A549 (cell line): Measurements from ENCODE around the gene ENO3. TPM values are rescaled to one million over a fixed set of nuclear protein-coding genes. Genes with fewer than 3 reads are reported as not detected.

ENCODE experiments used
- ATAC-seq, 2 experiments: fragments of 200-7000 bp in 1 of 2; fragments of >200 bp in 1 of 2; cut with Nextera tagmentation in 1 of 2; cut with Tn5 transposase in 1 of 2; 3 replicates each; pipeline versions ENCODE4 v1.8.0 to v1.9.1; 2018 to 2020; ENCODE audit warnings: mild to moderate bottlenecking in 1 of 2, moderate library complexity in 1 of 2
- CTCF ChIA-PET: fragments of 300-600 bp; sonication (Branson Sonifier 250); formaldehyde crosslinking; extraction: SDS; loops from one replicate; lab custom pipeline; 2021; ENCODE audit warnings: antibody characterized with exemption, inconsistent platforms; lab: Yijun Ruan, JAX
- POLR2A ChIA-PET: fragments of 350-600 bp; formaldehyde crosslinking; extraction: SDS; loops from one replicate; lab custom pipeline; 2021; ENCODE audit warnings: antibody characterized with exemption, inconsistent platforms; lab: Yijun Ruan, JAX
- DNase-seq, 2 experiments: peaks; one replicate each; pipeline versions ENCODE4 v3.0.0 to v3.0.0-alpha.2; 2011 to 2016; ENCODE audit warnings: low read depth in 1 of 2, low spot score in 1 of 2
- FAIRE-seq: peaks from 2 replicates; lab custom pipeline; 2011; peaks lifted over from hg19 to GRCh38; lab: Jason Lieb, UNC
- H3K27ac ChIP-seq, 2 experiments: fragments of >200 bp; sonication (Bioruptor Twin); formaldehyde crosslinking; 3 replicates each; pipeline ENCODE4 v1.5.1; 2016 to 2017
- H3K4me1 ChIP-seq: fragments of >200 bp; sonication (Bioruptor Twin); formaldehyde crosslinking; 3 replicates; pipeline ENCODE4 v1.6.1; 2016
- H3K4me2 ChIP-seq: fragments of >200 bp; sonication (Bioruptor Twin); formaldehyde crosslinking; 3 replicates; pipeline ENCODE4 v1.6.1; 2016
- H3K4me3 ChIP-seq: fragments of >200 bp; sonication (Bioruptor Twin); formaldehyde crosslinking; 3 replicates; pipeline ENCODE4 v1.5.1; 2016
- H3K9me3 ChIP-seq: fragments of >200 bp; sonication (Bioruptor Twin); formaldehyde crosslinking; 3 replicates; pipeline ENCODE4 v1.6.1; 2016
- CEBPB ChIP-seq, 2 experiments: fragments of >200 bp in 1 of 2; sonication (Bioruptor Twin) in 1 of 2; formaldehyde crosslinking in 1 of 2; IDR thresholded peaks; 2 replicates each; pipeline ENCODE4 v1.6.1; 2012 to 2016
- CHD2 ChIP-seq: fragments of 150-350 bp; IDR thresholded peaks from 2 replicates; pipeline ENCODE4 v1.6.1; 2014; ENCODE audit warnings: low read length; ENCODE audit not compliant: partially characterized antibody
- EHF ChIP-seq: fragments of 250-450 bp; sonication (Bioruptor Pico); IDR thresholded peaks from 2 replicates; pipeline ENCODE4 v1.5.0; 2020; ENCODE audit warnings: mild to moderate bottlenecking
- EP300 ChIP-seq, 2 experiments: fragments of >200 bp; sonication (Bioruptor Twin); formaldehyde crosslinking; IDR thresholded peaks; 2 replicates in 1 of 2; 3 replicates in 1 of 2; pipeline ENCODE4 v1.6.1; 2016 to 2017
- FOSL2 ChIP-seq, 2 experiments: fragments of 450-650 bp in 1 of 2; fragments of >200 bp in 1 of 2; sonication (Bioruptor Twin) in 1 of 2; formaldehyde crosslinking; IDR thresholded peaks; 2 replicates each; pipeline versions ENCODE4 v1.5.0 to v1.6.1; 2016 to 2020; ENCODE audit warnings: mild to moderate bottlenecking in 1 of 2, moderate library complexity in 1 of 2
- HDAC2 ChIP-seq: fragments of 200-600 bp; sonication (generic); IDR thresholded peaks from 2 replicates; pipeline ENCODE4 v1.6.1; 2016
- HOXA7 ChIP-seq: fragments of 250-450 bp; sonication (Bioruptor Pico); IDR thresholded peaks from 2 replicates; pipeline ENCODE4 v1.5.0; 2020; ENCODE audit warnings: mild to moderate bottlenecking, moderate library complexity
- JUN ChIP-seq, 2 experiments: fragments of >200 bp; sonication (Bioruptor Twin); formaldehyde crosslinking; IDR thresholded peaks; 2 replicates in 1 of 2; 3 replicates in 1 of 2; pipeline ENCODE4 v1.6.1; 2016 to 2017
- MAFK ChIP-seq: fragments of 450-650 bp; IDR thresholded peaks from 2 replicates; pipeline ENCODE4 v1.6.1; 2014; ENCODE audit not compliant: partially characterized antibody
- NFE2L2 ChIP-seq: fragments of 150-350 bp; conservative IDR thresholded peaks from 2 replicates; pipeline ENCODE4 v1.6.1; 2014; ENCODE audit warnings: low read length
- RAD21 ChIP-seq, 2 experiments: fragments of >200 bp in 1 of 2; sonication (Bioruptor Twin) in 1 of 2; formaldehyde crosslinking in 1 of 2; IDR thresholded peaks in 1 of 2; conservative IDR thresholded peaks in 1 of 2; 2 replicates in 1 of 2; 3 replicates in 1 of 2; pipeline ENCODE4 v1.6.1; 2012 to 2018; ENCODE audit warnings: inconsistent platforms in 1 of 2
- RFX5 ChIP-seq: fragments of 450-650 bp; IDR thresholded peaks from 2 replicates; pipeline ENCODE4 v1.7.1; 2014; ENCODE audit warnings: antibody characterized with exemption, mild to moderate bottlenecking, moderate library complexity
- TP53 ChIP-seq: fragments of 250-450 bp; sonication (Bioruptor Pico); IDR thresholded peaks from 2 replicates; pipeline ENCODE4 v1.5.0; 2021; ENCODE audit warnings: mild to moderate bottlenecking, moderate library complexity
- WGBS: methylation state at CpG from one replicate; pipeline ENCODE4 v1.1.6; 2017; ENCODE audit errors: missing lambda C conversion rate; 5-methylcytosine and 5-hydroxymethylcytosine counted together
- polyA plus RNA-seq, 4 experiments: library from polyadenylated mRNA; depleted of rRNA in 3 of 4; stranded (reverse); fragments of >200 nt; fragmentation: RNase III in 1 of 4; extraction: RNeasy Plus Mini Kit Qiagen cat#74134 plus additional on column Dnase treatment in 1 of 4; gene quantifications; 2 replicates in 3 of 4; 3 replicates in 1 of 4; pipeline ENCODE4 v1.2.3, GENCODE V29; 2011 to 2017
- TF ChIP-seq, protein P1 (sequence below): fragments of 450-650 bp; IDR thresholded peaks from 2 replicates; pipeline ENCODE4 v1.6.1; 2014; ENCODE audit warnings: antibody characterized with exemption
- TF ChIP-seq, protein P2 (sequence below): IDR thresholded peaks from 2 replicates; pipeline ENCODE4 v1.6.1; 2012; ENCODE audit warnings: low read depth, borderline replicate concordance
- TF ChIP-seq, protein P3 (sequence below): fragments of 250-450 bp; sonication (Bioruptor Pico); IDR thresholded peaks from 2 replicates; pipeline ENCODE4 v1.5.0; 2020; ENCODE audit warnings: low read depth, mild to moderate bottlenecking, moderate library complexity

Gene ENO3
- polyA plus RNA-seq, 2 of the 4 experiments (the other 2 are of a cell fraction) = 52.5 to 109 TPM

DNA sequence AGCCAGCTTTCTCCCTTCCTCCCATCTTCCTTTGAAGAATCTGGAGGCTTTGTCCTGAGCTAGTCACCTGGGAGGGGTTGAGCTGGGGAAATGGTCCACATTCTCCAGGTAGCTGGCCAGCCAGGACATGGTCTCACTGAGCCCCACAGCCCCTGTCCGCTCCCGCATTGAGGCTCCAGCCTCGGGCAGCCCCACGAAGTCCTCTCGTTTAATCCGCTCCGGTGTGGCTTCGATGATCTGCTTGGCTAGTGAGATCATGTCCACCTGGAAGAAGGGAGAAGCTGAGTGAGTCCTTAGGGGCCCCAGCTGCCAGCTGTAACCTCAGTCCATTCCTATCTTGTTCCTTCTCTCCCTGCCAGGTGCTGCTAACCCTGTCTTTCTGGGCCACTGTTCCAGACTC, 19.4 kb downstream of the ENO3 start:
- no peak for ATAC-seq
- no peak for FAIRE-seq
- H3K9me3 ChIP-seq = no peaks in the 10 kb centered on the region
- H3K4me1 ChIP-seq = peaks cover 21% of the 10 kb centered on the region
- ChIA-PET POLR2A (interaction anchor here (0.8 to 2.0 kb wide), 3 partner anchors 17 to 30 kb away, joined by 3 to 10 read pairs (median 8); partner anchors contain the start of genes CAMTA2, RNF167 and SLC25A11), CTCF (interaction anchor here (0.9 to 11.2 kb wide), 9 partner anchors 9 to 404 kb away, joined by 3 to 148 read pairs (median 6); partner anchors contain the start of genes CAMTA2, CHRNE, RNF167 and SLC25A11)
- H3K4me3 ChIP-seq = no peak overlapping the region
- H3K4me2 ChIP-seq = no peak overlapping the region
- 98% methylated on average over 8 of the region's 8 CpGs for WGBS
- TF ChIP-seq NFE2L2 = no peak
- no peak for TF ChIP-seq CEBPB (IDR thresholded peaks at IDR 0.05)
- DNase-seq = no peak
- H3K27ac ChIP-seq = peak overlapping the region in 1 of 2 experiments; percentile 95; a peak in 1 of 6 replicates

DNA sequence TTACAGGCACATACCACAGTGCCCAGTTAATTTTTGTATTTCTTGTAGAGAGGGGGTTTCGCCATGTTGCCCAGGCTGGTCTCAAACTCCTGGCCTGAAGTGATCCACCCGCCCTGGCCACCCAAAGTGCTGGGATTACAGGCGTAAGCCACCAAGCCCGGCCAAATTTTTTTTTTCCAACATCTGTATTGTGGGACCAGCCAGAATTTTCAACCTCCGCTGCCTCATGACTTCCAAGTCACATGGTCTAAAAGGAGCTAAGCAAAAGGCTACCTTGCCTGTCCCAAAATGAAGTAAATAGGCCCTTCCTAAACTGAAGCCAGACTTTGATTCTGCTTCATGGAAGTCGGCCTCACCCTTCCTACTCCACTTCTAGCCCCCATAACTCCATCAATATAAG, 20.9 kb downstream of the ENO3 start:
- 80% methylated on average over 6 of the region's 6 CpGs for WGBS
- no peak for DNase-seq
- H3K27ac ChIP-seq = no peak overlapping the region
- no peak overlapping the region for H3K4me3 ChIP-seq
- POLR2A ChIA-PET = interaction anchor here (1.9 kb wide), 1 partner anchor 32 kb away, joined by 10 read pairs; the partner anchor contains the start of genes RNF167 and SLC25A11
- no peak overlapping the region for H3K4me2 ChIP-seq
- no peak for TF ChIP-seq CHD2
- no peak for TF ChIP-seq EP300 (IDR thresholded peaks at IDR 0.05)
- TF ChIP-seq JUN (IDR thresholded peaks at IDR 0.05) = 0 out of 5 replicates have a peak, but pooled peaks of 1 of the 2 experiments have one; percentile 10
- CTCF ChIA-PET = interaction anchor here (0.9 to 11.2 kb wide), 5 partner anchors 8 to 91 kb away, joined by 3 to 148 read pairs (median 34); partner anchors contain the start of gene CAMTA2
- peaks cover 15% of the 10 kb centered on the region for H3K4me1 ChIP-seq
- H3K9me3 ChIP-seq = no peaks in the 10 kb centered on the region
- ATAC-seq = no peak
- FAIRE-seq = no peak

DNA sequence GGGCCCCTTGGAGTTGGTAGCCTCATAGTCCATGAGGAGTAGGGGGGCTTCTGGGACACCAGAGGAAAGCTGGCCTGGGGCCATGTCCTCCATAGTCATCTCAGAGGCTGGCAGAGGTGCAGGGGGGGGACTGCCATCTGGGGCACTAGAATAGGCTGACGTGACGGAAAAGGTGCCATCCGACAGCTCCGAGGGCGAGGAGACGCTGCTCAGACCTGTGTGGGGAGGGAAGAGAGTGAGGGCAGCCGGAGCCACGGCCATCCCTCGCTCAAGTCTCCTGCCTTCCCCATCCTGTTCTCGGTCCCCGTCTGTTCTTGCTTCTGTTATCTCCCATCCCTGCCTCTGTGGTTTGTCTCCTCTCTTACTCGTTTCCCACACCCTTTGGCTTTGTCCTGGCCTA, 21.4 kb downstream of the ENO3 start:
- no peak for ATAC-seq
- Histone ChIP-seq H3K27ac (no peak overlapping the region), H3K4me1 (peaks cover 15% of the 10 kb centered on the region), H3K4me2 (no peak overlapping the region), H3K4me3 (no peak overlapping the region)
- CTCF ChIA-PET = interaction anchor here (0.6 to 11.2 kb wide), 6 partner anchors 7 to 90 kb away, joined by 3 to 148 read pairs (median 19); partner anchors contain the start of gene CAMTA2
- DNase-seq = no peak
- POLR2A ChIA-PET = no interaction called here
- 94% methylated on average over 12 of the region's 12 CpGs for WGBS
- FAIRE-seq = no peak
- TF ChIP-seq JUN (IDR thresholded peaks at IDR 0.05) = peak in 1 of 2 experiments; percentile 15; a peak in 1 of 5 replicates
- no peak for TF ChIP-seq FOSL2 (IDR thresholded peaks at IDR 0.05)
- TF ChIP-seq FOSL2 (CRISPR knock-in tag; IDR thresholded peaks at IDR 0.05) = no peak
- TF ChIP-seq MAFK = peak; percentile 37
- TF ChIP-seq, all 56 proteins: peak for 2
- H3K9me3 ChIP-seq = no peaks in the 10 kb centered on the region

DNA sequence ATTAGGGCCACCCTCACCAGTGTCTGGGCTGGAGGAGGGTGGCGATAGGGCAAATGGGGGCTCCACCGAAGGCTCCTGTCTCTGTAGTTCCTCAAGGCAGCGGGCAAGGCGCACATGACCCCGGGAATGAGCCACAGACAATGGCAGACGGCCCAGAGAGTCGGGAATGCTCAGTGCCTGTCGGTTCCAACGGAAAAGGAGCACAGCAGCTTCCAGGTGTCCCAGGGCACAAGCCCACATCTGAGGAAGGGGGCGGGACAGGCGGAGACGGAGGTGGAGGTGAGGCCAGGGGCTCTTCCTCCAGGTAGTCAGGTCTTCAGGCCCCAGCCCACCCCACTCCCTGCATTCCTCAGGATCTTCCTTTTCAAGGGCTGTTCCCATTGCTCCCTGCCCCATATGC, 21.8 kb downstream of the ENO3 start:
- no peak for FAIRE-seq
- H3K9me3 ChIP-seq = no peaks in the 10 kb centered on the region
- no peak overlapping the region for H3K27ac ChIP-seq
- POLR2A ChIA-PET = no interaction called here
- no peak overlapping the region for H3K4me3 ChIP-seq
- no peak for DNase-seq
- 96% methylated on average over 12 of the region's 12 CpGs for WGBS
- ATAC-seq = no peak
- no peak overlapping the region for H3K4me2 ChIP-seq
- CTCF ChIA-PET = interaction anchor here (0.6 to 11.2 kb wide), 6 partner anchors 7 to 90 kb away, joined by 3 to 148 read pairs (median 19); partner anchors contain the start of gene CAMTA2
- H3K4me1 ChIP-seq = peaks cover 15% of the 10 kb centered on the region
- no peak for TF ChIP-seq TP53 (CRISPR knock-in tag)
- TF ChIP-seq NFE2L2 = no peak
- no peak for TF ChIP-seq RAD21 (conservative IDR thresholded peaks at IDR 0.05 in 1 of 2, IDR thresholded peaks at IDR 0.05 in 1 of 2)
- no peak for TF ChIP-seq HOXA7 (CRISPR knock-in tag)
- TF ChIP-seq, protein P1, sequence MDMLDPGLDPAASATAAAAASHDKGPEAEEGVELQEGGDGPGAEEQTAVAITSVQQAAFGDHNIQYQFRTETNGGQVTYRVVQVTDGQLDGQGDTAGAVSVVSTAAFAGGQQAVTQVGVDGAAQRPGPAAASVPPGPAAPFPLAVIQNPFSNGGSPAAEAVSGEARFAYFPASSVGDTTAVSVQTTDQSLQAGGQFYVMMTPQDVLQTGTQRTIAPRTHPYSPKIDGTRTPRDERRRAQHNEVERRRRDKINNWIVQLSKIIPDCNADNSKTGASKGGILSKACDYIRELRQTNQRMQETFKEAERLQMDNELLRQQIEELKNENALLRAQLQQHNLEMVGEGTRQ = no peak
- TF ChIP-seq RFX5 = no peak
- TF ChIP-seq, protein P2, sequence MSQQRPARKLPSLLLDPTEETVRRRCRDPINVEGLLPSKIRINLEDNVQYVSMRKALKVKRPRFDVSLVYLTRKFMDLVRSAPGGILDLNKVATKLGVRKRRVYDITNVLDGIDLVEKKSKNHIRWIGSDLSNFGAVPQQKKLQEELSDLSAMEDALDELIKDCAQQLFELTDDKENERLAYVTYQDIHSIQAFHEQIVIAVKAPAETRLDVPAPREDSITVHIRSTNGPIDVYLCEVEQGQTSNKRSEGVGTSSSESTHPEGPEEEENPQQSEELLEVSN = no peak
- TF ChIP-seq HDAC2 = no peak
- no peak for TF ChIP-seq EP300 (IDR thresholded peaks at IDR 0.05)
- no peak for TF ChIP-seq EHF
- TF ChIP-seq, protein P3, sequence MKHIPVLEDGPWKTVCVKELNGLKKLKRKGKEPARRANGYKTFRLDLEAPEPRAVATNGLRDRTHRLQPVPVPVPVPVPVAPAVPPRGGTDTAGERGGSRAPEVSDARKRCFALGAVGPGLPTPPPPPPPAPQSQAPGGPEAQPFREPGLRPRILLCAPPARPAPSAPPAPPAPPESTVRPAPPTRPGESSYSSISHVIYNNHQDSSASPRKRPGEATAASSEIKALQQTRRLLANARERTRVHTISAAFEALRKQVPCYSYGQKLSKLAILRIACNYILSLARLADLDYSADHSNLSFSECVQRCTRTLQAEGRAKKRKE = no peak
